ENCODE data around the gene PARP14.

- TF ChIP-seq CTCF (conservative IDR thresholded peaks at IDR 0.05) (no peak), EZH2 (IDR thresholded peaks at IDR 0.05; ENCODE audit: low read depth) (no peak)
Measured at GRCh38 chr3:122679882-122680474, 661 bp upstream of the PARP14 start.

All from PC-9 (cell line).